ENCODE data around the gene C2CD4C. TPM values are rescaled to one million over a fixed set of nuclear protein-coding genes. Genes with fewer than 3 reads are reported as not detected.

Gene C2CD4C
- total and polyA plus RNA-seq, 2 donors (not counting 3 experiments of a cell fraction or from before 2014, with no cell fraction given): 0.25 to 0.38 TPM

DNA sequence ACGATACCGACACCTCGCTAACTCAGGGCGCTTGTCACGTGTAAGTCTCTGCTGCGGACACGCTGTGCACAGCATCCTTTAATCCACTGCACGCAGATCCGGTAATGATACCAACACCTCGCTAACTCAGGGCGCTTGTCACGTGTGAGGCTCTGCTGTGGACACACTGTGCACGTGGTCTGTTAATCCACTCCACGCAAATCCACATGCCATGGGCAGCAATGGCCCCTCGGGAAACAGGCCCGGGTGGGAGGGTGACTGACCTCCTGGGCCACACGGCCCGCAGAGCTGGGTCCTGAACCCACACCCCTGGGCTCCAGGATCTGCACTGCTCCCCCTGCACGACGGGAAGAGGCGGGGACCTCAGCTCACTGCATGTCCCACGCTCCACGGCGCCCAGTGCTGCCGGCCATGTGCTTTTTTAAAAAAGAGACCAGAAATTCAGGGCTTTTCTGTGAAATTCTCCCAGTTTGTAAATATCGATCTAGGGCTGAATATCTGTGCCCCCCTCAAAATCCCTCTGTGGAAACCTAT is 35.8 kb upstream of the C2CD4C start:
- Histone ChIP-seq H3K9ac (replicated peaks; ENCODE audit: extremely low read depth, insufficient read depth, low read length) (no peak overlapping the region), H3K9me1 (replicated peaks; ENCODE audit: control insufficient read depth, extremely low read depth, insufficient read depth, low read length) (no peaks in the 10 kb centered on the region), H3K4me3 (replicated peaks in 1 of 3; ENCODE audit: insufficient read depth in 1 of 3, low read depth in 1 of 3, low read length in 3 of 3) (no peak overlapping the region), H3K36me3 (ENCODE audit: control insufficient read depth in 2 of 2, extremely low read depth in 1 of 2, insufficient read depth in 2 of 2, low read length in 2 of 2) (no peaks in the 10 kb centered on the region), H4K20me1 (replicated peaks; ENCODE audit: control insufficient read depth, extremely low read depth, insufficient read depth, low read length) (no peaks in the 10 kb centered on the region), H3K79me2 (ENCODE audit: control insufficient read depth, insufficient read depth, low read length) (no peaks in the 10 kb centered on the region), H2AFZ (ENCODE audit: low read depth, low read length) (no peak overlapping the region), H3K9me3 (replicated peaks; ENCODE audit: control insufficient read depth, insufficient read depth, low read length) (no peaks in the 10 kb centered on the region), H3K27me3 (ENCODE audit: control insufficient read depth in 2 of 2, insufficient read depth in 2 of 2, low read length in 2 of 2) (no peaks in the 10 kb centered on the region), H3K27ac (ENCODE audit: insufficient read depth, low read depth, low read length) (no peak overlapping the region), H3K4me1 (ENCODE audit: control insufficient read depth, extremely low read depth, insufficient read depth, low read length) (no peaks in the 10 kb centered on the region), H3K4me2 (ENCODE audit: insufficient read depth, low read length) (no peak overlapping the region)
- dilution Hi-C loops (cut with MboI; ENCODE audit: extremely low pct_ligation_motif_present, low sequenced_read_pairs): no loop called here
- FAIRE-seq (no peak), DNase-seq (ENCODE audit: low read depth, low spot score) (no peak)
- ChIA-PET POLR2A (no interaction called here), CTCF (no interaction called here)
- TF ChIP-seq, protein P1, sequence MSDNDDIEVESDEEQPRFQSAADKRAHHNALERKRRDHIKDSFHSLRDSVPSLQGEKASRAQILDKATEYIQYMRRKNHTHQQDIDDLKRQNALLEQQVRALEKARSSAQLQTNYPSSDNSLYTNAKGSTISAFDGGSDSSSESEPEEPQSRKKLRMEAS (IDR thresholded peaks at IDR 0.05; ENCODE audit: insufficient read depth, insufficient read length): no peak
- no peak for TF ChIP-seq FOS (IDR thresholded peaks at IDR 0.05; ENCODE audit: borderline replicate concordance, insufficient read depth, low read length)
- no peak for TF ChIP-seq MYC (IDR thresholded peaks at IDR 0.05; ENCODE audit: low read depth, low read length)
- TF ChIP-seq POLR2AphosphoS5 (IDR thresholded peaks at IDR 0.05; ENCODE audit: insufficient read depth, low read depth, low read length): no peak
- TF ChIP-seq EZH2 (IDR thresholded peaks at IDR 0.05; ENCODE audit: borderline replicate concordance, low read depth, low read length, severe bottlenecking): no peak
- TF ChIP-seq, protein P2, sequence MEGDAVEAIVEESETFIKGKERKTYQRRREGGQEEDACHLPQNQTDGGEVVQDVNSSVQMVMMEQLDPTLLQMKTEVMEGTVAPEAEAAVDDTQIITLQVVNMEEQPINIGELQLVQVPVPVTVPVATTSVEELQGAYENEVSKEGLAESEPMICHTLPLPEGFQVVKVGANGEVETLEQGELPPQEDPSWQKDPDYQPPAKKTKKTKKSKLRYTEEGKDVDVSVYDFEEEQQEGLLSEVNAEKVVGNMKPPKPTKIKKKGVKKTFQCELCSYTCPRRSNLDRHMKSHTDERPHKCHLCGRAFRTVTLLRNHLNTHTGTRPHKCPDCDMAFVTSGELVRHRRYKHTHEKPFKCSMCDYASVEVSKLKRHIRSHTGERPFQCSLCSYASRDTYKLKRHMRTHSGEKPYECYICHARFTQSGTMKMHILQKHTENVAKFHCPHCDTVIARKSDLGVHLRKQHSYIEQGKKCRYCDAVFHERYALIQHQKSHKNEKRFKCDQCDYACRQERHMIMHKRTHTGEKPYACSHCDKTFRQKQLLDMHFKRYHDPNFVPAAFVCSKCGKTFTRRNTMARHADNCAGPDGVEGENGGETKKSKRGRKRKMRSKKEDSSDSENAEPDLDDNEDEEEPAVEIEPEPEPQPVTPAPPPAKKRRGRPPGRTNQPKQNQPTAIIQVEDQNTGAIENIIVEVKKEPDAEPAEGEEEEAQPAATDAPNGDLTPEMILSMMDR (IDR thresholded peaks at IDR 0.05; ENCODE audit: extremely low read depth in 1 of 2, insufficient read depth in 1 of 2, low read depth in 1 of 2, low read length in 2 of 2): no peak
- TF ChIP-seq GATA2 (IDR thresholded peaks at IDR 0.05; ENCODE audit: insufficient read depth, insufficient read length, low read depth, low read length): no peak
- no peak for TF ChIP-seq POLR2A (IDR thresholded peaks at IDR 0.05; ENCODE audit: low read depth, low read length)
- no peak for TF ChIP-seq JUN (IDR thresholded peaks at IDR 0.05; ENCODE audit: borderline replicate concordance, insufficient read depth, insufficient read length, low read depth)
- intact Hi-C loops (cut with micrococcal nuclease): no loop called here
- no TSS peak for BruUV-seq (replicated peaks)

Measured in endothelial cell of umbilical vein (primary cell).